ENCODE results near the gene NPAS2.

The NPAS2 gene

GRCh38 chr2:100909534-100910081 lies 89.7 kb downstream of the NPAS2 start:
- no peaks in the 10 kb centered on the region for H4K20me1 ChIP-seq
- no peaks in the 10 kb centered on the region for H3K4me1 ChIP-seq
- H3K9me3 ChIP-seq (replicated peaks in 1 of 11): peaks cover 0 to 8% (median 0%) of the 10 kb centered on the region in 11 experiments; a peak in 1 of 22 replicates
- no peak overlapping the region for H3K4me2 ChIP-seq
- H3K27ac ChIP-seq: no peak overlapping the region
- H3K36me3 ChIP-seq: no peaks in the 10 kb centered on the region
- no peak for TF ChIP-seq Cebpa-rat (IDR thresholded peaks at IDR 0.05)
- H3K9ac ChIP-seq: no peak overlapping the region
- H3K4me3 ChIP-seq: no peak overlapping the region
- no peaks in the 10 kb centered on the region; a peak in 1 of 22 replicates for H3K27me3 ChIP-seq

GRCh38 chr2:100910111-100910510 lies 90.2 kb downstream of the NPAS2 start:
- H3K4me1 ChIP-seq: no peaks in the 10 kb centered on the region
- peaks cover 0 to 12% (median 0%) of the 10 kb centered on the region in 11 experiments; a peak in 2 of 22 replicates for H3K9me3 ChIP-seq (replicated peaks in 1 of 11)
- no peaks in the 10 kb centered on the region for H3K36me3 ChIP-seq
- no peaks in the 10 kb centered on the region for H4K20me1 ChIP-seq
- H3K9ac ChIP-seq: no peak overlapping the region
- no peak overlapping the region for H3K4me2 ChIP-seq
- no peaks in the 10 kb centered on the region; a peak in 1 of 22 replicates for H3K27me3 ChIP-seq
- TF ChIP-seq Cebpa-rat (IDR thresholded peaks at IDR 0.05): no peak
- H3K4me3 ChIP-seq: no peak overlapping the region
- H3K27ac ChIP-seq: no peak overlapping the region

GRCh38 chr2:100919316-100919715 lies 99.4 kb downstream of the NPAS2 start:
- no peak overlapping the region for H3K27ac ChIP-seq
- H3K4me3 ChIP-seq: no peak overlapping the region
- H3K4me2 ChIP-seq: no peak overlapping the region
- H4K20me1 ChIP-seq: no peaks in the 10 kb centered on the region
- H3K9me3 ChIP-seq (replicated peaks in 1 of 11): peaks cover 0 to 15% (median 0%) of the 10 kb centered on the region in 11 experiments; a peak in 5 of 22 replicates
- no peaks in the 10 kb centered on the region for H3K36me3 ChIP-seq
- H3K9ac ChIP-seq: no peak overlapping the region
- no peak for TF ChIP-seq Cebpa-rat (IDR thresholded peaks at IDR 0.05)
- no peaks in the 10 kb centered on the region for H3K4me1 ChIP-seq
- no peaks in the 10 kb centered on the region for H3K27me3 ChIP-seq

- no peaks in the 10 kb centered on the region for H3K27me3 ChIP-seq
- H3K36me3 ChIP-seq: no peaks in the 10 kb centered on the region
- peaks cover 0 to 6% (median 0%) of the 10 kb centered on the region in 11 experiments; a peak in 1 of 22 replicates for H3K9me3 ChIP-seq (replicated peaks in 1 of 11)
- no peak overlapping the region for H3K4me3 ChIP-seq
- H4K20me1 ChIP-seq: no peaks in the 10 kb centered on the region
- no peak overlapping the region for H3K9ac ChIP-seq
- H3K4me2 ChIP-seq: no peak overlapping the region
- H3K4me1 ChIP-seq: no peaks in the 10 kb centered on the region
- no peak for TF ChIP-seq Cebpa-rat (IDR thresholded peaks at IDR 0.05)
- no peak overlapping the region for H3K27ac ChIP-seq
Measured at GRCh38 chr2:100921685-100922161, 101.8 kb downstream of the NPAS2 start.

GRCh38 chr2:100923461-100924060 lies 103.6 kb downstream of the NPAS2 start:
- H3K36me3 ChIP-seq: no peaks in the 10 kb centered on the region
- H3K4me2 ChIP-seq: no peak overlapping the region
- no peak overlapping the region for H3K27ac ChIP-seq

GRCh38 chr2:100924122-100924519 lies 104.2 kb downstream of the NPAS2 start:
- no peak overlapping the region for H3K9ac ChIP-seq
- no peak overlapping the region for H3K27ac ChIP-seq
- H3K36me3 ChIP-seq: no peaks in the 10 kb centered on the region
- no peaks in the 10 kb centered on the region for H3K27me3 ChIP-seq
- TF ChIP-seq Cebpa-rat (IDR thresholded peaks at IDR 0.05): no peak
- no peak overlapping the region for H3K4me2 ChIP-seq
- H4K20me1 ChIP-seq: no peaks in the 10 kb centered on the region
- H3K4me1 ChIP-seq: no peaks in the 10 kb centered on the region
- peaks cover 0 to 6% (median 0%) of the 10 kb centered on the region in 11 experiments; a peak in 1 of 22 replicates for H3K9me3 ChIP-seq (replicated peaks in 1 of 11)
- H3K4me3 ChIP-seq: no peak overlapping the region

More at GRCh38 chr2:100923461-100924060, 103.6 kb downstream of the NPAS2 start:
- TF ChIP-seq Cebpa-rat (IDR thresholded peaks at IDR 0.05): no peak
- Histone ChIP-seq H3K9ac (no peak overlapping the region), H3K27me3 (no peaks in the 10 kb centered on the region), H3K9me3 (replicated peaks in 1 of 11) (peaks cover 0 to 6% (median 0%) of the 10 kb centered on the region in 11 experiments; a peak in 1 of 22 replicates), H3K4me3 (no peak overlapping the region), H3K4me1 (no peaks in the 10 kb centered on the region), H4K20me1 (no peaks in the 10 kb centered on the region)

- H3K9ac ChIP-seq: no peak overlapping the region
- H3K36me3 ChIP-seq: no peaks in the 10 kb centered on the region
- no peaks in the 10 kb centered on the region for H4K20me1 ChIP-seq
- TF ChIP-seq Cebpa-rat (IDR thresholded peaks at IDR 0.05): no peak
- no peaks in the 10 kb centered on the region for H3K4me1 ChIP-seq
- peaks cover 0 to 6% (median 0%) of the 10 kb centered on the region in 11 experiments; a peak in 1 of 22 replicates for H3K9me3 ChIP-seq (replicated peaks in 1 of 11)
- H3K27me3 ChIP-seq: no peaks in the 10 kb centered on the region
- H3K27ac ChIP-seq: no peak overlapping the region
- H3K4me3 ChIP-seq: no peak overlapping the region
- H3K4me2 ChIP-seq: no peak overlapping the region
Measured at GRCh38 chr2:100924520-100925451, 104.8 kb downstream of the NPAS2 start.

- TF ChIP-seq Cebpa-rat (IDR thresholded peaks at IDR 0.05): no peak
- no peak overlapping the region for H3K4me3 ChIP-seq
Measured at GRCh38 chr2:100928235-100928634, 108.3 kb downstream of the NPAS2 start.

GRCh38 chr2:100929147-100929546 lies 109.2 kb downstream of the NPAS2 start:
- Histone ChIP-seq H3K9me3 (replicated peaks in 1 of 11) (peaks cover 0 to 6% (median 0%) of the 10 kb centered on the region in 11 experiments; a peak in 1 of 22 replicates), H3K36me3 (no peaks in the 10 kb centered on the region), H3K9ac (no peak overlapping the region)

More at GRCh38 chr2:100928235-100928634, 108.3 kb downstream of the NPAS2 start:
- Histone ChIP-seq H4K20me1 (no peaks in the 10 kb centered on the region), H3K27ac (no peak overlapping the region), H3K27me3 (no peaks in the 10 kb centered on the region), H3K4me2 (no peak overlapping the region), H3K9me3 (replicated peaks in 1 of 11) (peaks cover 0 to 6% (median 0%) of the 10 kb centered on the region in 11 experiments; a peak in 1 of 22 replicates), H3K9ac (no peak overlapping the region), H3K36me3 (no peaks in the 10 kb centered on the region), H3K4me1 (no peaks in the 10 kb centered on the region)

More at GRCh38 chr2:100929147-100929546, 109.2 kb downstream of the NPAS2 start:
- no peak overlapping the region for H3K4me2 ChIP-seq
- H3K4me3 ChIP-seq: no peak overlapping the region
- no peaks in the 10 kb centered on the region for H3K27me3 ChIP-seq
- no peak overlapping the region for H3K27ac ChIP-seq
- TF ChIP-seq Cebpa-rat (IDR thresholded peaks at IDR 0.05): no peak
- H3K4me1 ChIP-seq: no peaks in the 10 kb centered on the region
- H4K20me1 ChIP-seq: no peaks in the 10 kb centered on the region
